Limb (tissue), 2 donors: ENCODE data around the gene ARHGEF4.
A peak's percentile ranks its signal among the peaks of the same experiment; 100 is the strongest.

Source experiments
- DNase-seq, 2 donors: peaks; one replicate each; pipeline ENCODE4 v3.0.0-alpha.2; 2016; ENCODE audit errors: extremely low spot score in 2 of 2

Gene ARHGEF4

GRCh38 chr2:130832296-130832940 is 4.3 kb upstream of the ARHGEF4 start:
- peak in 1 of 2 donors; percentile 24 for DNase-seq

- DNase-seq, result peak in 1 of 2 donors; percentile 21
These were observed 2.4 kb upstream of the ARHGEF4 start for GRCh38 chr2:130834091-130834930.

- peak in 1 of 2 donors; percentile 21 for DNase-seq
These were observed 1.6 kb upstream of the ARHGEF4 start for GRCh38 chr2:130834931-130835765.

GRCh38 chr2:130835766-130836015 is 1.0 kb upstream of the ARHGEF4 start:
- DNase-seq, result no peak

- DNase-seq, result no peak
These were observed 579 bp downstream of the ARHGEF4 start for GRCh38 chr2:130837175-130837810.

- no peak for DNase-seq
These were observed 1.3 kb downstream of the ARHGEF4 start for GRCh38 chr2:130837811-130838565.

GRCh38 chr2:130839011-130839780 is 2.5 kb downstream of the ARHGEF4 start:
- DNase-seq, result no peak

GRCh38 chr2:130840506-130840905 is 3.8 kb downstream of the ARHGEF4 start:
- DNase-seq, result no peak

GRCh38 chr2:130841741-130842365 is 5.1 kb downstream of the ARHGEF4 start:
- no peak for DNase-seq

GRCh38 chr2:130842770-130843169 is 6.1 kb downstream of the ARHGEF4 start:
- DNase-seq, result no peak

- no peak for DNase-seq
These were observed 6.7 kb downstream of the ARHGEF4 start for GRCh38 chr2:130843321-130843985.

- DNase-seq, result no peak
These were observed 7.4 kb downstream of the ARHGEF4 start for GRCh38 chr2:130844161-130844560.

GRCh38 chr2:130845505-130846085 is 8.9 kb downstream of the ARHGEF4 start:
- no peak for DNase-seq

- no peak for DNase-seq
These were observed 9.5 kb downstream of the ARHGEF4 start for GRCh38 chr2:130846233-130846632.

GRCh38 chr2:130846686-130847375 is 10.1 kb downstream of the ARHGEF4 start:
- DNase-seq, result no peak

GRCh38 chr2:130847776-130848525 is 11.2 kb downstream of the ARHGEF4 start:
- no peak for DNase-seq

GRCh38 chr2:130848526-130849210 is 12.0 kb downstream of the ARHGEF4 start:
- no peak for DNase-seq
